B cell (primary cell): ENCODE results near the gene SLIT3.

Source experiments
- EZH2 ChIP-seq: IDR thresholded peaks from 2 replicates; pipeline ENCODE4 v1.6.1; 2012; ENCODE audit warnings: borderline replicate concordance, low read depth, mild to moderate bottlenecking, moderate library complexity, low read length; ENCODE audit not compliant: insufficient read depth, poor library complexity, severe bottlenecking
- TF ChIP-seq, protein P1 (sequence below): fragments of 200-600 bp; IDR thresholded peaks from one replicate; pipeline ENCODE4 v1.8.0; 2022; ENCODE audit warnings: antibody characterized with exemption, mild to moderate bottlenecking

GRCh38 chr5:168872246-168872645 lies 428.7 kb downstream of the SLIT3 start:
- TF ChIP-seq, protein P1, sequence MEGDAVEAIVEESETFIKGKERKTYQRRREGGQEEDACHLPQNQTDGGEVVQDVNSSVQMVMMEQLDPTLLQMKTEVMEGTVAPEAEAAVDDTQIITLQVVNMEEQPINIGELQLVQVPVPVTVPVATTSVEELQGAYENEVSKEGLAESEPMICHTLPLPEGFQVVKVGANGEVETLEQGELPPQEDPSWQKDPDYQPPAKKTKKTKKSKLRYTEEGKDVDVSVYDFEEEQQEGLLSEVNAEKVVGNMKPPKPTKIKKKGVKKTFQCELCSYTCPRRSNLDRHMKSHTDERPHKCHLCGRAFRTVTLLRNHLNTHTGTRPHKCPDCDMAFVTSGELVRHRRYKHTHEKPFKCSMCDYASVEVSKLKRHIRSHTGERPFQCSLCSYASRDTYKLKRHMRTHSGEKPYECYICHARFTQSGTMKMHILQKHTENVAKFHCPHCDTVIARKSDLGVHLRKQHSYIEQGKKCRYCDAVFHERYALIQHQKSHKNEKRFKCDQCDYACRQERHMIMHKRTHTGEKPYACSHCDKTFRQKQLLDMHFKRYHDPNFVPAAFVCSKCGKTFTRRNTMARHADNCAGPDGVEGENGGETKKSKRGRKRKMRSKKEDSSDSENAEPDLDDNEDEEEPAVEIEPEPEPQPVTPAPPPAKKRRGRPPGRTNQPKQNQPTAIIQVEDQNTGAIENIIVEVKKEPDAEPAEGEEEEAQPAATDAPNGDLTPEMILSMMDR, result no peak
- TF ChIP-seq EZH2, result no peak
